Endothelial cell of umbilical vein (primary cell): ENCODE data around the gene APBB1. TPM values are rescaled to one million over a fixed set of nuclear protein-coding genes. Genes with fewer than 3 reads are reported as not detected.

Source experiments
- BruUV-seq: library from RNA; stranded (reverse); fragments of 400-500 nt; replicated peaks from 2 replicates; lab custom pipeline; 2021; lab: Mats Ljungman, UMichigan
- CTCF ChIA-PET: fragments of 300-600, 350-600 bp; sonication (Branson Sonifier 250); formaldehyde crosslinking; loops from one replicate; lab custom pipeline; 2021; ENCODE audit warnings: antibody characterized with exemption, inconsistent platforms; lab: Charles Lee
- POLR2A ChIA-PET: fragments of 300-600, 350-600 bp; sonication (Branson Sonifier 250); formaldehyde crosslinking; loops from one replicate; lab custom pipeline; 2021; ENCODE audit warnings: antibody characterized with exemption, inconsistent platforms; lab: Charles Lee
- DNase-seq: peaks from one replicate; pipeline ENCODE4 v3.0.0-alpha.2; 2011; ENCODE audit warnings: low read depth, low spot score
- FAIRE-seq: peaks from 2 replicates; lab custom pipeline; 2011; peaks lifted over from hg19 to GRCh38; lab: Jason Lieb, UNC
- H2AFZ ChIP-seq: 2 replicates; pipeline ENCODE4 v1.6.0; 2012; ENCODE audit warnings: low read depth, low read length, control low read depth, inconsistent platforms
- H3K27ac ChIP-seq: 2 replicates; pipeline ENCODE4 v1.5.1; 2011; ENCODE audit warnings: low read depth, mild to moderate bottlenecking, control low read depth, low read length, moderate library complexity; ENCODE audit not compliant: insufficient read depth
- H3K27me3 ChIP-seq, 2 experiments: 2 replicates each; pipeline versions ENCODE4 v1.6.0 to v1.6.1; 2011; ENCODE audit warnings: low read length in 2 of 2, mixed read lengths in 1 of 2; ENCODE audit not compliant: control insufficient read depth in 2 of 2, insufficient read depth in 2 of 2
- H3K36me3 ChIP-seq, 2 experiments: 2 replicates in 1 of 2; 3 replicates in 1 of 2; pipeline ENCODE4 v1.5.1; 2011; ENCODE audit warnings: low read length in 2 of 2, mild to moderate bottlenecking in 1 of 2, moderate library complexity in 1 of 2; ENCODE audit not compliant: control insufficient read depth in 2 of 2, insufficient read depth in 2 of 2; ENCODE audit errors: extremely low read depth in 1 of 2
- H3K4me1 ChIP-seq: 3 replicates; pipeline ENCODE4 v1.5.1; 2011; ENCODE audit warnings: mild to moderate bottlenecking, low read length; ENCODE audit not compliant: control insufficient read depth, insufficient read depth; ENCODE audit errors: extremely low read depth
- H3K4me2 ChIP-seq: 2 replicates; pipeline ENCODE4 v1.6.1; 2011; ENCODE audit warnings: low read length, control low read depth, mixed read lengths; ENCODE audit not compliant: insufficient read depth
- H3K4me3 ChIP-seq, 3 experiments: fragments of 200-600 bp in 1 of 3; sonication (generic), shearing (Covaris generic) in 1 of 3; replicated peaks in 1 of 3; 2 replicates each; pipeline ENCODE4 v1.5.1; 2011 to 2016; ENCODE audit warnings: control low read depth in 3 of 3, low read length in 3 of 3, mild to moderate bottlenecking in 2 of 3, inconsistent platforms in 1 of 3, low read depth in 1 of 3, moderate library complexity in 1 of 3; ENCODE audit not compliant: insufficient read depth in 1 of 3
- H3K79me2 ChIP-seq: 2 replicates; pipeline ENCODE4 v1.6.0; 2012; ENCODE audit warnings: low read length, inconsistent platforms; ENCODE audit not compliant: control insufficient read depth, insufficient read depth
- H3K9ac ChIP-seq: replicated peaks from 2 replicates; pipeline ENCODE3; 2011; ENCODE audit warnings: low read length, control low read depth; ENCODE audit not compliant: insufficient read depth; ENCODE audit errors: extremely low read depth
- H3K9me1 ChIP-seq: replicated peaks from 3 replicates; pipeline ENCODE4 v1.6.0; 2011; ENCODE audit warnings: mild to moderate bottlenecking, low read length; ENCODE audit not compliant: control insufficient read depth, insufficient read depth; ENCODE audit errors: extremely low read depth
- H3K9me3 ChIP-seq: replicated peaks from 2 replicates; pipeline ENCODE4 v1.5.1; 2012; ENCODE audit warnings: low read length, inconsistent platforms; ENCODE audit not compliant: control insufficient read depth, insufficient read depth
- H4K20me1 ChIP-seq: replicated peaks from 2 replicates; pipeline ENCODE3; 2011; ENCODE audit warnings: mild to moderate bottlenecking, low read length; ENCODE audit not compliant: control insufficient read depth, insufficient read depth; ENCODE audit errors: extremely low read depth
- CTCF ChIP-seq, 2 donors: IDR thresholded peaks; 1 replicate in 1 of 2; 2 replicates in 1 of 2; pipeline ENCODE4 v1.5.1; 2011; ENCODE audit warnings: low read length in 2 of 2, mild to moderate bottlenecking in 2 of 2, moderate library complexity in 2 of 2, control low read depth in 1 of 2, inconsistent platforms in 1 of 2, low read depth in 1 of 2; ENCODE audit not compliant: insufficient read depth in 1 of 2; ENCODE audit errors: extremely low read depth in 1 of 2
- EZH2 ChIP-seq: IDR thresholded peaks from 2 replicates; pipeline ENCODE4 v1.6.1; 2012; ENCODE audit warnings: borderline replicate concordance, low read depth, mild to moderate bottlenecking, moderate library complexity, low read length, inconsistent platforms; ENCODE audit not compliant: severe bottlenecking
- FOS ChIP-seq: IDR thresholded peaks from 2 replicates; pipeline ENCODE4 v1.6.1; 2011; ENCODE audit warnings: mild to moderate bottlenecking, low read length, moderate library complexity, borderline replicate concordance; ENCODE audit not compliant: insufficient read depth
- GATA2 ChIP-seq: IDR thresholded peaks from 2 replicates; pipeline ENCODE4 v1.7.0; 2011; ENCODE audit warnings: low read depth, mild to moderate bottlenecking, moderate library complexity, mixed read lengths, low read length; ENCODE audit not compliant: insufficient read length, insufficient read depth
- JUN ChIP-seq: IDR thresholded peaks from 2 replicates; pipeline ENCODE4 v1.6.1; 2011; ENCODE audit warnings: borderline replicate concordance, low read depth; ENCODE audit not compliant: insufficient read length, insufficient read depth
- MYC ChIP-seq: IDR thresholded peaks from one replicate; pipeline ENCODE4 v1.6.1; 2011; ENCODE audit warnings: mild to moderate bottlenecking, low read depth, low read length
- POLR2A ChIP-seq: IDR thresholded peaks from 2 replicates; pipeline ENCODE4 v1.6.1; 2012; ENCODE audit warnings: low read depth, mild to moderate bottlenecking, control low read depth, low read length
- POLR2AphosphoS5 ChIP-seq: IDR thresholded peaks from 2 replicates; pipeline ENCODE4 v1.6.1; 2012; ENCODE audit warnings: low read depth, mild to moderate bottlenecking, control low read depth, low read length, moderate library complexity; ENCODE audit not compliant: insufficient read depth
- dilution Hi-C: fragments of 300-500 bp; cut with MboI; formaldehyde crosslinking; loops from one replicate; pipeline ENCODE4 v1.15.0; 2019; ENCODE audit warnings: low sequenced_read_pairs; ENCODE audit not compliant: extremely low pct_ligation_motif_present
- intact Hi-C: fragments of 100-400 bp; cut with micrococcal nuclease; formaldehyde crosslinking; loops from one replicate; pipeline ENCODE4 v1.10.0; 2022
- polyA plus RNA-seq, 4 experiments: library from polyadenylated mRNA; depleted of rRNA in 3 of 4; stranded (reverse) in 3 of 4; unstranded in 1 of 4; fragments of >200 nt; gene quantifications; 2 replicates each; pipeline versions ENCODE4 v1.2.1 to v1.2.3, GENCODE V29; 2011 to 2012; ENCODE audit warnings: missing spikeins in 1 of 4
- total RNA-seq: library from RNA; stranded (reverse); gene quantifications from 2 replicates; pipeline ENCODE4 v1.2.3, GENCODE V29; 2021
- TF ChIP-seq, protein P1 (sequence below): IDR thresholded peaks from 2 replicates; pipeline ENCODE4 v1.6.1; 2011; ENCODE audit not compliant: insufficient read depth, insufficient read length

APBB1 gene
- total and polyA plus RNA-seq, 2 donors (not counting 3 experiments of a cell fraction or from before 2014, with no cell fraction given) = 48.0 to 63.5 TPM

- dilution Hi-C loops (no loop called here), intact Hi-C loops (no loop called here)
- Histone ChIP-seq H3K9me1 (no peaks in the 10 kb centered on the region), H3K36me3 (peaks cover 2 to 4% of the 10 kb centered on the region in 2 experiments), H2AFZ (no peak overlapping the region), H3K79me2 (no peaks in the 10 kb centered on the region), H4K20me1 (no peaks in the 10 kb centered on the region), H3K4me1 (no peaks in the 10 kb centered on the region), H3K9me3 (no peaks in the 10 kb centered on the region), H3K27ac (no peak overlapping the region), H3K27me3 (no peaks in the 10 kb centered on the region), H3K9ac (no peak overlapping the region), H3K4me3 (no peak overlapping the region), H3K4me2 (no peak overlapping the region)
- ChIA-PET CTCF (interaction anchor here (0.7 to 2.4 kb wide), 8 partner anchors 10 to 352 kb away, joined by 3 to 9 read pairs (median 4); partner anchors contain the start of gene APBB1), POLR2A (interaction anchor here (1.5 kb wide), 1 partner anchor 13 kb away, joined by 5 read pairs; the partner anchor contains the start of gene SMPD1)
- BruUV-seq = no TSS peak
- no peak for TF ChIP-seq POLR2A
- no peak for TF ChIP-seq GATA2
- no peak for TF ChIP-seq EZH2
- TF ChIP-seq JUN = no peak
- TF ChIP-seq FOS = no peak
- TF ChIP-seq MYC = no peak
- no peak for TF ChIP-seq POLR2AphosphoS5
- FAIRE-seq (no peak), DNase-seq (no peak)
Measured at GRCh38 chr11:6403539-6403938, 15.4 kb downstream of the APBB1 start.

GRCh38 chr11:6402561-6402981 lies 16.3 kb downstream of the APBB1 start:
- intact Hi-C loops (no loop called here), dilution Hi-C loops (no loop called here)
- no peak for FAIRE-seq

More at GRCh38 chr11:6402561-6402981, 16.3 kb downstream of the APBB1 start:
- no peaks in the 10 kb centered on the region for H3K27me3 ChIP-seq
- H3K9ac ChIP-seq = no peak overlapping the region
- no peaks in the 10 kb centered on the region for H3K9me3 ChIP-seq
- POLR2A ChIA-PET = interaction anchor here (1.5 kb wide), 1 partner anchor 12 kb away, joined by 5 read pairs; the partner anchor contains the start of gene SMPD1
- no peak overlapping the region for H3K4me2 ChIP-seq
- H2AFZ ChIP-seq = no peak overlapping the region
- no peaks in the 10 kb centered on the region for H3K9me1 ChIP-seq
- TF ChIP-seq JUN (no peak), FOS (no peak), GATA2 (no peak), POLR2AphosphoS5 (no peak), EZH2 (no peak), CTCF (IDR thresholded peaks at IDR 0.05; ENCODE audit: extremely low read depth in 1 of 2, insufficient read depth in 1 of 2, low read depth in 1 of 2, low read length in 2 of 2) (no peak), POLR2A (no peak), MYC (no peak)
- TF ChIP-seq, protein P1, sequence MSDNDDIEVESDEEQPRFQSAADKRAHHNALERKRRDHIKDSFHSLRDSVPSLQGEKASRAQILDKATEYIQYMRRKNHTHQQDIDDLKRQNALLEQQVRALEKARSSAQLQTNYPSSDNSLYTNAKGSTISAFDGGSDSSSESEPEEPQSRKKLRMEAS = no peak
- no peaks in the 10 kb centered on the region for H4K20me1 ChIP-seq
- BruUV-seq = no TSS peak
- peaks cover 2 to 6% of the 10 kb centered on the region in 2 experiments for H3K36me3 ChIP-seq
- DNase-seq = no peak
- no peaks in the 10 kb centered on the region for H3K79me2 ChIP-seq
- H3K4me1 ChIP-seq = no peaks in the 10 kb centered on the region
- CTCF ChIA-PET = interaction anchor here (0.9 to 2.4 kb wide), 8 partner anchors 9 to 103 kb away, joined by 3 to 9 read pairs (median 4); partner anchors contain the start of gene APBB1
- no peak overlapping the region for H3K27ac ChIP-seq
- H3K4me3 ChIP-seq = no peak overlapping the region
